Suprapubic skin (tissue), 4 donors: ENCODE results near the gene RRP8. TPM values are rescaled to one million over a fixed set of nuclear protein-coding genes. Genes with fewer than 3 reads are reported as not detected.
A peak's percentile ranks its signal among the peaks of the same experiment; 100 is the strongest.

ENCODE experiments used
- DNase-seq, 2 donors: peaks; one replicate each; pipeline ENCODE4 v3.0.0-alpha.2; 2019; ENCODE audit warnings: low spot score in 2 of 2
- H3K27ac ChIP-seq: fragments of 200-600 bp; sonication (generic); one replicate; pipeline ENCODE4 v1.5.1; 2019
- H3K27me3 ChIP-seq: fragments of 200-600 bp; sonication (generic); one replicate; pipeline ENCODE4 v1.5.1; 2019
- H3K36me3 ChIP-seq: fragments of 200-600 bp; sonication (generic); one replicate; pipeline ENCODE4 v1.5.1; 2019
- H3K4me1 ChIP-seq: fragments of 200-600 bp; sonication (generic); one replicate; pipeline ENCODE4 v1.5.1; 2019
- H3K4me3 ChIP-seq: fragments of 200-600 bp; sonication (generic); one replicate; pipeline ENCODE4 v1.5.1; 2019; ENCODE audit warnings: mild to moderate bottlenecking
- H3K9me3 ChIP-seq: fragments of 200-600 bp; sonication (generic); one replicate; pipeline ENCODE4 v1.5.1; 2019
- EP300 ChIP-seq: sonication (generic); formaldehyde crosslinking; IDR thresholded peaks from one replicate; pipeline ENCODE4 v1.6.1; 2017; ENCODE audit warnings: antibody characterized with exemption
- POLR2A ChIP-seq, 2 donors: fragments of 450-650 bp; IDR thresholded peaks; one replicate each; pipeline ENCODE4 v1.6.1; 2017; ENCODE audit warnings: antibody characterized with exemption in 2 of 2, mild to moderate bottlenecking in 2 of 2, moderate library complexity in 2 of 2
- POLR2AphosphoS5 ChIP-seq, 3 donors: sonication (generic); formaldehyde crosslinking; IDR thresholded peaks; one replicate each; pipeline ENCODE4 v1.6.1; 2017; ENCODE audit warnings: antibody characterized with exemption in 3 of 3
- WGBS: methylation state at CpG from one replicate; pipeline ENCODE4 v1.1.5; 2018; 5-methylcytosine and 5-hydroxymethylcytosine counted together
- total RNA-seq, 4 donors: library from RNA; depleted of rRNA; stranded (reverse); fragments of >200 nt; gene quantifications; one replicate each; pipeline ENCODE4 v1.1.0, GENCODE V29; 2016
- TF ChIP-seq, protein P1 (sequence below), 2 donors: fragments of 200-600 bp in 1 of 2; fragments of 450-650 bp in 1 of 2; sonication (generic) in 1 of 2; IDR thresholded peaks; one replicate each; pipeline ENCODE4 v1.5.1; 2016 to 2019; ENCODE audit warnings: antibody characterized with exemption in 2 of 2, mild to moderate bottlenecking in 1 of 2, moderate library complexity in 1 of 2

Gene RRP8
- total RNA-seq, 4 donors from 2014 or later = 15.9 to 33.6 (median 18.3) TPM

DNA sequence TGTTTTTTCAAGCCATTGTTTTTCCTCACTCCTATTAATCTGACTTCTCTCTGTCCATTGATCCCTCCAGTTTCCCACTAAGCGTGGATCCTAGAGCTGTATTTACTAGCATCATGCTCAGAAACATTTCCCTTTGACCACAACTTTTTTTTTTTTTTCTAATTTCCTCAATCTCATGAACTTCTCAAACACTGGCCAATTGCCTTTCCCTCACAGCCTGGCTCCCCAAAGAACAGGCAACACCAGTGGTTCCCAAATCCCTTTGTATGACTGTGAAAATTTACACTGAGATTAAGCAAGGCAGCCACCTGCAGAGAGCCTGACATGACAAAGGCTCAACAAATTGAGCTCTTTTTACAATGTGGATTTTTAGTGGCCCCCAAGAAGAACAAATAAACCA is 17.2 kb upstream of the RRP8 start:
- no peak for DNase-seq
- H3K9me3 ChIP-seq = no peaks in the 10 kb centered on the region
- H3K27me3 ChIP-seq = no peaks in the 10 kb centered on the region
- no peak overlapping the region for H3K4me3 ChIP-seq
- TF ChIP-seq EP300 = no peak
- TF ChIP-seq, protein P1, sequence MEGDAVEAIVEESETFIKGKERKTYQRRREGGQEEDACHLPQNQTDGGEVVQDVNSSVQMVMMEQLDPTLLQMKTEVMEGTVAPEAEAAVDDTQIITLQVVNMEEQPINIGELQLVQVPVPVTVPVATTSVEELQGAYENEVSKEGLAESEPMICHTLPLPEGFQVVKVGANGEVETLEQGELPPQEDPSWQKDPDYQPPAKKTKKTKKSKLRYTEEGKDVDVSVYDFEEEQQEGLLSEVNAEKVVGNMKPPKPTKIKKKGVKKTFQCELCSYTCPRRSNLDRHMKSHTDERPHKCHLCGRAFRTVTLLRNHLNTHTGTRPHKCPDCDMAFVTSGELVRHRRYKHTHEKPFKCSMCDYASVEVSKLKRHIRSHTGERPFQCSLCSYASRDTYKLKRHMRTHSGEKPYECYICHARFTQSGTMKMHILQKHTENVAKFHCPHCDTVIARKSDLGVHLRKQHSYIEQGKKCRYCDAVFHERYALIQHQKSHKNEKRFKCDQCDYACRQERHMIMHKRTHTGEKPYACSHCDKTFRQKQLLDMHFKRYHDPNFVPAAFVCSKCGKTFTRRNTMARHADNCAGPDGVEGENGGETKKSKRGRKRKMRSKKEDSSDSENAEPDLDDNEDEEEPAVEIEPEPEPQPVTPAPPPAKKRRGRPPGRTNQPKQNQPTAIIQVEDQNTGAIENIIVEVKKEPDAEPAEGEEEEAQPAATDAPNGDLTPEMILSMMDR (IDR thresholded peaks at IDR 0.05) = no peak
- TF ChIP-seq POLR2AphosphoS5 (IDR thresholded peaks at IDR 0.05) = no peak
- TF ChIP-seq POLR2A (IDR thresholded peaks at IDR 0.05) = no peak
- peaks cover 28% of the 10 kb centered on the region for H3K4me1 ChIP-seq
- H3K36me3 ChIP-seq = peaks cover 32% of the 10 kb centered on the region
- 85% methylated on average over 1 of the region's 1 CpG for WGBS
- H3K27ac ChIP-seq = no peak overlapping the region

DNA sequence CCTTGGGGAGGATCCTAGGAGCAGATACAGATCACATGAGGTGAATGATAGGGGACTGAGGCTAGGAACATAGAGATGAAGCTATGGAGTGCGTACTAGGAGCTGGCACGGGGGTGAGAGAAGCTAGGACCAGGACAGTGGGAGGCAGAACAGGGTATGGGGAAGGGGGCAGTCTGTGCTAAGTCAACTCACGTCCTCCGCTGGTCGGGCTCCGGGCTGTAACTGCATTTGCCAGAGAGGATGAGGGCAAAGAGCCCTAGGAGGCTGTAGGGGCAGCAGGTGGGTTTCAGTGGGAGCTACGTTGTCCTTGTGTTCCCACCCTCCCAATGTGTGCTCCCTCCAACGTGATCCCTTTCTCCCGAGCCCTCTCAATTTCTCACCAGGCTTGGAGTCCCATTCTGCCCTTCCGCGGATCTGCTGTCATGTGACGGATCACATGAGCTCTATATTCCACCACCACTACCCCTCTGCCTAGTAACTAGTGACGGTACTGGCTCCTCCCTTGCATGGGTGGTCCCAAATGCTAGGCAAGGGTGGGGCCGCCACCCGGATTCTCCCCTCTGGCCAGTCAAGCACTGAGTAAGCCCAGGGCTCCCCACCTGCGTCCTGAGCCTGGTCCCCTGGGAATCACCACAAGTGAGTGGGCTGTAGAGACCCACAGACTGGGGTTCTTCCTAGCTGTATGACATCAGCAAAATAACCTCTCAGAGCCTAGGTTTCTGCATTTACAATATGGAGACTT is 15.8 kb upstream of the RRP8 start, which contains the start of gene TPP1:
TSS of gene TPP1 (minus strand) at position 419 of the 742 bp plus-strand sequence. CDS start at position 397, 22 bp downstream.
- no peaks in the 10 kb centered on the region for H3K9me3 ChIP-seq
- peak; percentile 97 for DNase-seq
- H3K36me3 ChIP-seq = peaks cover 24% of the 10 kb centered on the region
- H3K27me3 ChIP-seq = no peaks in the 10 kb centered on the region
- peak in 1 of 2 donors; percentile 52 for TF ChIP-seq POLR2A (IDR thresholded peaks at IDR 0.05)
- peak; percentile 42 to 92 (median 60) for TF ChIP-seq POLR2AphosphoS5 (IDR thresholded peaks at IDR 0.05)
- no peak for TF ChIP-seq EP300
- H3K4me3 ChIP-seq = peak within 1 kb of the TSS; percentile 83
- H3K27ac ChIP-seq = peak within 1 kb of the TSS; percentile 91
- H3K4me1 ChIP-seq = peaks cover 28% of the 10 kb centered on the region
- WGBS = 1% methylated on average over 14 of the region's 16 CpGs

DNA sequence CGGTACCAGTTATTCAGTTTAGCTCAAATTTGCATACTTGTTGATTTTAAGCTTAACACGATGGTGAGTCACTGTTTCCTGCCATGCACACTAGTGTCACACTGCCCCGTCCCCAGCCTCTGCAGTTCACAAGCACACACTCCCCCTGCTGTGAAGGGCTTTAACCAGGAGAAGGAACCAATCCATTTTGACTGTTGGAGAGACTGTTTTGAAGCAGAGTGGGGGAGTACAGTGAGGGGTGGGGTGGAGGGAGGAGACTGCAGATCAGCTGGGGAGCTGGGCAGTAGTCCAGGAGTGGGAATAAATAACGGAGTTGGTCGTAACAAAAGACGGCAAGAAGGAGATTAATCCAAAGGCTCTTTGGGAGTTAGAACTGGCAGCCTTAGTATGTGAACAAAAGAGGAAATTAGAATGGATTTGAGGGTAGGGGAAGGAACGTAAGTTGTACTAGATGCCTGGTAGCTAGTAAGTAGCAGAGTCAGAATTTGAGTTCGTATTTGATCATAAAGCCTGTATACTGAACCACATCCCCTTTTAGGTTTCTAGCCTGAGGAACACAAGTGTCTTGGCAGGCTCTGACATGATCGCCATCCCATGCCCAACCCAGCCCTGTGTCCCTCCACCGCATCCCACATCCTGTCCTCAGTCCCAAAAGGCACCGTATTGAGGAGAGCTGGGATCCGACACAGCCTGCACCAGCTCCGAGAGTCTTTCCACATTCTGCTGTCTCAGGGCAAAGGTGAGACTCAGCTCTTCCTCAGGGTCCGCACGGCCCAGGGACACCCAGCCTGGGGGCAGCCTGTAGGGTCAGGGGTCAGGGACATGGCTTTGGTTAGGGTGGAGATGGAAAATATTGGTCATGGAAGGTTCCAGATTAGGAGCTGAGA is 14.9 kb upstream of the RRP8 start:
- no peaks in the 10 kb centered on the region for H3K27me3 ChIP-seq

DNA sequence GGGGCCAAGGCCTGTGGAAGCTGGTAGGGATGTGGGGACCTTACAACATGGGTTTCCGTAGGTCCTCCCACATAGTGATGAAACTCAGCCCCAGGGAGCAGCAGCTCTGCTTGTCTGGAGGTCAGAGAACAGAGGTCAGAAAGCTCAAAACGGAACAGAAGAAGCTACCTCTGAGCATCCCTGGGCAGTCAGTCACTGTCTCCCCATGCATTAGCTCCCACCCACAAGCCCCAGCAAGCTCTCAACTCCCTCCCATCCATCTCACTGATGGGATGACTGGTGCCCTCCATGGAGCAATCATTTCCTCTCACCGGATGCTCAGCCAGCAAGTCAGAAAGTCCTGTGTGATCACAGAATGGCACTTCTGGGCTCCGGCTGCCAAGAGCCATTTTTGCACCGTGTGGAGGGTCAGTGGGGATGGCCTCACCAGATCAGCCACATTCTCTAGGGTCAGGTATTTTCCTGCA is 13.9 kb upstream of the RRP8 start:
- DNase-seq = no peak
- H3K36me3 ChIP-seq = peaks cover 14% of the 10 kb centered on the region
- peak overlapping the region; percentile 83 for H3K4me3 ChIP-seq
- no peaks in the 10 kb centered on the region for H3K9me3 ChIP-seq
- peaks cover 39% of the 10 kb centered on the region for H3K4me1 ChIP-seq
- H3K27me3 ChIP-seq = no peaks in the 10 kb centered on the region
- 82% methylated on average over 3 of the region's 5 CpGs for WGBS
- no peak for TF ChIP-seq POLR2A (IDR thresholded peaks at IDR 0.05)
- TF ChIP-seq POLR2AphosphoS5 (IDR thresholded peaks at IDR 0.05) = no peak
- peak overlapping the region; percentile 91 for H3K27ac ChIP-seq

More for the DNA sequence above, 14.9 kb upstream of the RRP8 start:
- no peak for DNase-seq
- TF ChIP-seq POLR2A (IDR thresholded peaks at IDR 0.05) (no peak), EP300 (no peak), POLR2AphosphoS5 (IDR thresholded peaks at IDR 0.05) (no peak)
- TF ChIP-seq, protein P1 (IDR thresholded peaks at IDR 0.05) = no peak
- Histone ChIP-seq H3K4me1 (peaks cover 29% of the 10 kb centered on the region), H3K27ac (peak overlapping the region; percentile 91), H3K9me3 (no peaks in the 10 kb centered on the region), H3K36me3 (peaks cover 15% of the 10 kb centered on the region), H3K4me3 (peak overlapping the region; percentile 83)
- 7% methylated on average over 15 of the region's 15 CpGs for WGBS

DNA sequence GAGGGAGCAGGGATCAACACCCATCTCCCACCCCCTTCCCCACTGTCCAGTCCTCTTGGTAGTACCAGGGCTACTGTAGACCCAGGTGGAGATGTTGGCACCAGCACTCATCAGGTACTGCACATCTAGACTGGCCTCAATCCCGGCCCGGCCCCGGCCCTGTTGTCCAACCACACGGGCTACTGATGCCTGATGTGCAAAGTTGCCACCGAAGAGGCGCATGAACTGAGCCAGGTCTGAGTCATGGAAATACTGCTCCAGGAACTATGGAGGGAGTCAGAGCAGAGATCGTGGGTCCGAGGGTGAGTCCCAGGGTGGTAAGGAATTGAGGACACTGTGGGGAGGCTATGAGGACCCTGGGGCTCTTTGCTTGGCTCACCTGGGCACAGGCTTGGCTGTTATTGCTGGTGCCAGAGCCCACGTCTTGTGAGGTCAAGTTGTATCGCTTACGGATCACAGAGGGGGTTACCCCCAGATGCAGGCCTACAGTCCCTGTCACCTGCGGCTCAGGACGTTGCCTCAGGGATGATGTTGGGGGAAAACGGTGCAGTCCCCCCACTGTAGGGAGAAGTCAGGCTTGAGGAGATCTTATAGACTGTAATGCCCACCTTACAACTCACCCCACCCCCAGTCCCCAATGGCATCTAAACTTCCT is 13.3 kb upstream of the RRP8 start:
- H3K36me3 ChIP-seq = peaks cover 14% of the 10 kb centered on the region
- no peak for DNase-seq
- WGBS = 89% methylated on average over 8 of the region's 14 CpGs
- no peak overlapping the region for H3K4me3 ChIP-seq
- TF ChIP-seq EP300 = no peak
- TF ChIP-seq POLR2A (IDR thresholded peaks at IDR 0.05) = no peak
- TF ChIP-seq POLR2AphosphoS5 (IDR thresholded peaks at IDR 0.05) = no peak
- TF ChIP-seq, protein P1 (IDR thresholded peaks at IDR 0.05) = no peak
- no peak overlapping the region for H3K27ac ChIP-seq
- no peaks in the 10 kb centered on the region for H3K9me3 ChIP-seq
- H3K4me1 ChIP-seq = peaks cover 40% of the 10 kb centered on the region
- no peaks in the 10 kb centered on the region for H3K27me3 ChIP-seq
